GM12873 (cell line): ENCODE results near the gene HOXD12.

Experiments used
- CTCF ChIP-seq: IDR thresholded peaks from 2 replicates; pipeline ENCODE4 v1.5.1; 2012; ENCODE audit warnings: low read depth, mild to moderate bottlenecking, moderate library complexity, low read length, control low read depth; ENCODE audit not compliant: insufficient read depth; ENCODE audit errors: missing control alignments

Gene HOXD12

GRCh38 chr2:176106581-176107539 is 7.3 kb downstream of the HOXD12 start, which contains the start of gene HOXD11:
TSS of gene HOXD11 (plus strand) at chr2:176107280. CDS start at chr2:176107356, 76 bp downstream.
- TF ChIP-seq CTCF, result no peak

GRCh38 chr2:176107731-176108181 is 8.2 kb downstream of the HOXD12 start:
- TF ChIP-seq CTCF, result no peak

- no peak for TF ChIP-seq CTCF
These were observed 9.8 kb downstream of the HOXD12 start for GRCh38 chr2:176109192-176109901.

- TF ChIP-seq CTCF, result no peak
These were observed 10.4 kb downstream of the HOXD12 start for GRCh38 chr2:176109946-176110345.

- no peak for TF ChIP-seq CTCF
These were observed 11.1 kb downstream of the HOXD12 start for GRCh38 chr2:176110415-176111308.

GRCh38 chr2:176111309-176111663 is 11.7 kb downstream of the HOXD12 start:
- TF ChIP-seq CTCF, result peak; percentile 68
